GM12878 (cell line): ENCODE measurements around the gene NOL12.

ENCODE experiments used
- CBX3 ChIP-seq: fragments of 200-600 bp; sonication (generic); IDR thresholded peaks from 2 replicates; pipeline ENCODE4 v1.6.1; 2016; ENCODE audit warnings: low read depth, borderline replicate concordance
- CHD4 ChIP-seq: fragments of 200-600 bp; sonication (generic); IDR thresholded peaks from 2 replicates; pipeline ENCODE4 v1.6.1; 2016; ENCODE audit warnings: mild to moderate bottlenecking
- JUNB ChIP-seq: IDR thresholded peaks from 2 replicates; pipeline ENCODE4 v1.6.1; 2016; ENCODE audit warnings: antibody characterized with exemption, mild to moderate bottlenecking
- KDM1A ChIP-seq: fragments of 200-600 bp; sonication (generic); IDR thresholded peaks from 2 replicates; pipeline ENCODE4 v1.6.1; 2016; ENCODE audit warnings: borderline replicate concordance
- POLR2A ChIP-seq: IDR thresholded peaks from 2 replicates; pipeline ENCODE4 v1.6.1; 2011; ENCODE audit warnings: low read depth, mild to moderate bottlenecking, low read length
- SMAD1 ChIP-seq: fragments of 450-650 bp; IDR thresholded peaks from 2 replicates; pipeline ENCODE4 v1.6.1; 2018; ENCODE audit warnings: mild to moderate bottlenecking, low read depth; ENCODE audit not compliant: partially characterized antibody
- SMC3 ChIP-seq: IDR thresholded peaks from 2 replicates; pipeline ENCODE4 v1.6.1; 2011; ENCODE audit warnings: low read length, improper control_type of control experiment, borderline replicate concordance
- SRF ChIP-seq, 2 experiments: IDR thresholded peaks; 2 replicates each; pipeline ENCODE4 v1.6.1; 2011; ENCODE audit warnings: low read depth in 2 of 2, low read length in 2 of 2, mild to moderate bottlenecking in 1 of 2, moderate library complexity in 1 of 2
- TARDBP ChIP-seq: IDR thresholded peaks from 2 replicates; pipeline ENCODE4 v1.6.1; 2016; ENCODE audit warnings: borderline replicate concordance
- YY1 ChIP-seq: IDR thresholded peaks from 2 replicates; pipeline ENCODE4 v1.6.1; 2011; ENCODE audit warnings: low read depth, mild to moderate bottlenecking, low read length
- TF ChIP-seq, protein P1 (sequence below): IDR thresholded peaks from 2 replicates; pipeline ENCODE4 v1.6.1; 2012; ENCODE audit warnings: low read depth, low read length, improper control_type of control experiment
- TF ChIP-seq, protein P2 (sequence below), 3 experiments: IDR thresholded peaks in 2 of 3; conservative IDR thresholded peaks in 1 of 3; 2 replicates each; pipeline ENCODE4 v1.5.1; 2011; ENCODE audit warnings: low read depth in 3 of 3, low read length in 3 of 3, mild to moderate bottlenecking in 3 of 3, control low read depth in 2 of 3, moderate library complexity in 2 of 3, inconsistent platforms in 1 of 3, mixed read lengths in 1 of 3; ENCODE audit not compliant: control insufficient read depth in 2 of 3, insufficient read depth in 1 of 3; ENCODE audit errors: extremely low read depth in 1 of 3
- TF ChIP-seq, protein P3 (sequence below): IDR thresholded peaks from 2 replicates; pipeline ENCODE4 v1.6.1; 2011; ENCODE audit warnings: borderline replicate concordance, low read depth, mild to moderate bottlenecking, moderate library complexity, low read length; ENCODE audit not compliant: insufficient read depth, poor library complexity, severe bottlenecking

GRCh38 chr22:37708580-37709444, 22.7 kb downstream of the NOL12 start:
- TF ChIP-seq SMAD1: no peak
- TF ChIP-seq, protein P1, sequence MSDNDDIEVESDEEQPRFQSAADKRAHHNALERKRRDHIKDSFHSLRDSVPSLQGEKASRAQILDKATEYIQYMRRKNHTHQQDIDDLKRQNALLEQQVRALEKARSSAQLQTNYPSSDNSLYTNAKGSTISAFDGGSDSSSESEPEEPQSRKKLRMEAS: no peak
- TF ChIP-seq, protein P2, sequence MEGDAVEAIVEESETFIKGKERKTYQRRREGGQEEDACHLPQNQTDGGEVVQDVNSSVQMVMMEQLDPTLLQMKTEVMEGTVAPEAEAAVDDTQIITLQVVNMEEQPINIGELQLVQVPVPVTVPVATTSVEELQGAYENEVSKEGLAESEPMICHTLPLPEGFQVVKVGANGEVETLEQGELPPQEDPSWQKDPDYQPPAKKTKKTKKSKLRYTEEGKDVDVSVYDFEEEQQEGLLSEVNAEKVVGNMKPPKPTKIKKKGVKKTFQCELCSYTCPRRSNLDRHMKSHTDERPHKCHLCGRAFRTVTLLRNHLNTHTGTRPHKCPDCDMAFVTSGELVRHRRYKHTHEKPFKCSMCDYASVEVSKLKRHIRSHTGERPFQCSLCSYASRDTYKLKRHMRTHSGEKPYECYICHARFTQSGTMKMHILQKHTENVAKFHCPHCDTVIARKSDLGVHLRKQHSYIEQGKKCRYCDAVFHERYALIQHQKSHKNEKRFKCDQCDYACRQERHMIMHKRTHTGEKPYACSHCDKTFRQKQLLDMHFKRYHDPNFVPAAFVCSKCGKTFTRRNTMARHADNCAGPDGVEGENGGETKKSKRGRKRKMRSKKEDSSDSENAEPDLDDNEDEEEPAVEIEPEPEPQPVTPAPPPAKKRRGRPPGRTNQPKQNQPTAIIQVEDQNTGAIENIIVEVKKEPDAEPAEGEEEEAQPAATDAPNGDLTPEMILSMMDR (IDR thresholded peaks at IDR 0.05 in 2 of 3, conservative IDR thresholded peaks at IDR 0.05 in 1 of 3; ENCODE audit: control insufficient read depth in 2 of 3, extremely low read depth in 1 of 3, insufficient read depth in 1 of 3, low read depth in 3 of 3, low read length in 3 of 3): no peak
- no peak for TF ChIP-seq POLR2A
- no peak for TF ChIP-seq SMC3
- TF ChIP-seq, protein P3, sequence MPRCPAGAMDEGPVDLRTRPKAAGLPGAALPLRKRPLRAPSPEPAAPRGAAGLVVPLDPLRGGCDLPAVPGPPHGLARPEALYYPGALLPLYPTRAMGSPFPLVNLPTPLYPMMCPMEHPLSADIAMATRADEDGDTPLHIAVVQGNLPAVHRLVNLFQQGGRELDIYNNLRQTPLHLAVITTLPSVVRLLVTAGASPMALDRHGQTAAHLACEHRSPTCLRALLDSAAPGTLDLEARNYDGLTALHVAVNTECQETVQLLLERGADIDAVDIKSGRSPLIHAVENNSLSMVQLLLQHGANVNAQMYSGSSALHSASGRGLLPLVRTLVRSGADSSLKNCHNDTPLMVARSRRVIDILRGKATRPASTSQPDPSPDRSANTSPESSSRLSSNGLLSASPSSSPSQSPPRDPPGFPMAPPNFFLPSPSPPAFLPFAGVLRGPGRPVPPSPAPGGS: no peak
- TF ChIP-seq TARDBP: no peak
- TF ChIP-seq YY1: no peak
- no peak for TF ChIP-seq CHD4
- no peak for TF ChIP-seq JUNB
- TF ChIP-seq KDM1A: no peak
- no peak for TF ChIP-seq CBX3
- TF ChIP-seq SRF (IDR thresholded peaks at IDR 0.05; ENCODE audit: low read depth in 2 of 2, low read length in 2 of 2): no peak
